ENCODE data around the gene SEMA3C.

- TF ChIP-seq CTCF (IDR thresholded peaks at IDR 0.05): no peak
- no peak for TF ChIP-seq POLR2A (IDR thresholded peaks at IDR 0.05)
Measured at GRCh38 chr7:80729591-80730320, 189.1 kb downstream of the SEMA3C start.
